ENCODE data around the gene RAD51B. TPM values are rescaled to one million over a fixed set of nuclear protein-coding genes. Genes with fewer than 3 reads are reported as not detected.

Gene RAD51B
- total RNA-seq, 2 donors from 2014 or later = 42.6 to 50.0 TPM

GRCh38 chr14:68232300-68233055 is 412.9 kb downstream of the RAD51B start:
- ATAC-seq (replicated peaks in 1 of 2) = peak; percentile 86 to 90
- Mint-ChIP-seq H3K27me3 (ENCODE audit: low read depth) (no peaks in the 10 kb centered on the region), H3K9me3 (no peaks in the 10 kb centered on the region), H3K36me3 (ENCODE audit: insufficient read depth in 2 of 2) (no peaks in the 10 kb centered on the region), H3K27ac (no peak overlapping the region), H3K4me1 (ENCODE audit: low read depth) (no peaks in the 10 kb centered on the region), H3K4me3 (no peak overlapping the region)
- DNase-seq = peak; percentile 61 to 69

- ATAC-seq (replicated peaks in 1 of 2) = no peak
These were observed 413.7 kb downstream of the RAD51B start for GRCh38 chr14:68233101-68233784.

GRCh38 chr14:68234101-68234905 is 414.7 kb downstream of the RAD51B start:
- Mint-ChIP-seq H3K27me3 (ENCODE audit: low read depth) (no peaks in the 10 kb centered on the region), H3K4me3 (no peak overlapping the region), H3K27ac (no peak overlapping the region), H3K4me1 (ENCODE audit: low read depth) (peaks cover 1% of the 10 kb centered on the region), H3K36me3 (ENCODE audit: insufficient read depth in 2 of 2) (no peaks in the 10 kb centered on the region), H3K9me3 (no peaks in the 10 kb centered on the region)
- DNase-seq = no peak
- no peak for ATAC-seq (replicated peaks in 1 of 2)

More at GRCh38 chr14:68233101-68233784, 413.7 kb downstream of the RAD51B start:
- Mint-ChIP-seq H3K4me3 (no peak overlapping the region), H3K27ac (no peak overlapping the region), H3K4me1 (ENCODE audit: low read depth) (no peaks in the 10 kb centered on the region), H3K9me3 (no peaks in the 10 kb centered on the region), H3K36me3 (ENCODE audit: insufficient read depth in 2 of 2) (no peaks in the 10 kb centered on the region), H3K27me3 (ENCODE audit: low read depth) (no peaks in the 10 kb centered on the region)
- DNase-seq = no peak

- ATAC-seq (replicated peaks in 1 of 2) (no peak), DNase-seq (no peak)
- Mint-ChIP-seq H3K36me3 (ENCODE audit: insufficient read depth in 2 of 2) (no peaks in the 10 kb centered on the region), H3K27ac (no peak overlapping the region), H3K4me1 (ENCODE audit: low read depth) (peaks cover 5% of the 10 kb centered on the region), H3K27me3 (ENCODE audit: low read depth) (no peaks in the 10 kb centered on the region), H3K9me3 (no peaks in the 10 kb centered on the region), H3K4me3 (no peak overlapping the region)
These were observed 415.4 kb downstream of the RAD51B start for GRCh38 chr14:68235011-68235410.

GRCh38 chr14:68236582-68237458 is 417.2 kb downstream of the RAD51B start:
- H3K4me3 Mint-ChIP-seq = no peak overlapping the region
- H3K27me3 Mint-ChIP-seq (ENCODE audit: low read depth) = no peaks in the 10 kb centered on the region
- no peak for ATAC-seq (replicated peaks in 1 of 2)
- no peaks in the 10 kb centered on the region for H3K36me3 Mint-ChIP-seq (ENCODE audit: insufficient read depth in 2 of 2)
- peaks cover 5% of the 10 kb centered on the region for H3K4me1 Mint-ChIP-seq (ENCODE audit: low read depth)
- no peaks in the 10 kb centered on the region for H3K9me3 Mint-ChIP-seq
- no peak overlapping the region for H3K27ac Mint-ChIP-seq
- DNase-seq = no peak

GRCh38 chr14:68238551-68238950 is 419.0 kb downstream of the RAD51B start:
- H3K4me1 Mint-ChIP-seq (ENCODE audit: low read depth) = peaks cover 6% of the 10 kb centered on the region

GRCh38 chr14:68238976-68239375 is 419.4 kb downstream of the RAD51B start:
- ATAC-seq (replicated peaks in 1 of 2) = no peak
- H3K4me3 Mint-ChIP-seq = no peak overlapping the region
- no peak for DNase-seq
- no peaks in the 10 kb centered on the region for H3K27me3 Mint-ChIP-seq (ENCODE audit: low read depth)
- no peak overlapping the region for H3K27ac Mint-ChIP-seq
- no peaks in the 10 kb centered on the region for H3K36me3 Mint-ChIP-seq (ENCODE audit: insufficient read depth in 2 of 2)
- no peaks in the 10 kb centered on the region for H3K9me3 Mint-ChIP-seq
- H3K4me1 Mint-ChIP-seq (ENCODE audit: low read depth) = peaks cover 10% of the 10 kb centered on the region

More at GRCh38 chr14:68238551-68238950, 419.0 kb downstream of the RAD51B start:
- no peaks in the 10 kb centered on the region for H3K9me3 Mint-ChIP-seq
- no peaks in the 10 kb centered on the region for H3K27me3 Mint-ChIP-seq (ENCODE audit: low read depth)
- no peaks in the 10 kb centered on the region for H3K36me3 Mint-ChIP-seq (ENCODE audit: insufficient read depth in 2 of 2)
- H3K27ac Mint-ChIP-seq = no peak overlapping the region
- ATAC-seq (replicated peaks in 1 of 2) (no peak), DNase-seq (no peak)
- no peak overlapping the region for H3K4me3 Mint-ChIP-seq

GRCh38 chr14:68239988-68240771 is 420.6 kb downstream of the RAD51B start:
- H3K27me3 Mint-ChIP-seq (ENCODE audit: low read depth) = no peaks in the 10 kb centered on the region
- H3K36me3 Mint-ChIP-seq (ENCODE audit: insufficient read depth in 2 of 2) = no peaks in the 10 kb centered on the region
- no peak overlapping the region for H3K27ac Mint-ChIP-seq
- peaks cover 15% of the 10 kb centered on the region for H3K4me1 Mint-ChIP-seq (ENCODE audit: low read depth)
- no peak for ATAC-seq (replicated peaks in 1 of 2)
- H3K4me3 Mint-ChIP-seq = no peak overlapping the region
- no peak for DNase-seq
- H3K9me3 Mint-ChIP-seq = no peaks in the 10 kb centered on the region

- H3K36me3 Mint-ChIP-seq (ENCODE audit: insufficient read depth in 2 of 2) = no peaks in the 10 kb centered on the region
- no peaks in the 10 kb centered on the region for H3K27me3 Mint-ChIP-seq (ENCODE audit: low read depth)
- H3K9me3 Mint-ChIP-seq = no peaks in the 10 kb centered on the region
- DNase-seq = no peak
- peaks cover 16% of the 10 kb centered on the region for H3K4me1 Mint-ChIP-seq (ENCODE audit: low read depth)
- H3K4me3 Mint-ChIP-seq = no peak overlapping the region
- no peak overlapping the region for H3K27ac Mint-ChIP-seq
- ATAC-seq (replicated peaks in 1 of 2) = no peak
These were observed 422.4 kb downstream of the RAD51B start for GRCh38 chr14:68241862-68242487.

- H3K4me3 Mint-ChIP-seq = no peak overlapping the region
These were observed 424.0 kb downstream of the RAD51B start for GRCh38 chr14:68243450-68244010.

GRCh38 chr14:68244262-68244980 is 424.8 kb downstream of the RAD51B start:
- Mint-ChIP-seq H3K9me3 (no peaks in the 10 kb centered on the region), H3K27me3 (ENCODE audit: low read depth) (no peaks in the 10 kb centered on the region), H3K27ac (no peak overlapping the region), H3K4me1 (ENCODE audit: low read depth) (peaks cover 35% of the 10 kb centered on the region), H3K4me3 (no peak overlapping the region), H3K36me3 (ENCODE audit: insufficient read depth in 2 of 2) (no peaks in the 10 kb centered on the region)
- DNase-seq = no peak
- no peak for ATAC-seq (replicated peaks in 1 of 2)

More at GRCh38 chr14:68243450-68244010, 424.0 kb downstream of the RAD51B start:
- Mint-ChIP-seq H3K9me3 (no peaks in the 10 kb centered on the region), H3K4me1 (ENCODE audit: low read depth) (peaks cover 29% of the 10 kb centered on the region), H3K27ac (no peak overlapping the region), H3K36me3 (ENCODE audit: insufficient read depth in 2 of 2) (no peaks in the 10 kb centered on the region), H3K27me3 (ENCODE audit: low read depth) (no peaks in the 10 kb centered on the region)
- DNase-seq = no peak
- ATAC-seq (replicated peaks in 1 of 2) = no peak
